Esophagus mucosa (tissue), 1 donor: Measurements from ENCODE around the gene SEMA4D. TPM values are rescaled to one million over a fixed set of nuclear protein-coding genes. Genes with fewer than 3 reads are reported as not detected.
A peak's percentile ranks its signal among the peaks of the same experiment; 100 is the strongest.

Experiments
- ATAC-seq: fragments of 200-7000 bp; cut with Tn5 transposase; one replicate; pipeline ENCODE4 v1.9.1; 2020
- total RNA-seq: library from RNA; stranded (reverse); gene quantifications from one replicate; pipeline ENCODE4 v1.2.4, GENCODE V29; 2023
- donor health status: DM: yes; HTN: yes; CAD: no.

SEMA4D gene
- total RNA-seq, 1 donor from 2014 or later, result 30.4 TPM

DNA sequence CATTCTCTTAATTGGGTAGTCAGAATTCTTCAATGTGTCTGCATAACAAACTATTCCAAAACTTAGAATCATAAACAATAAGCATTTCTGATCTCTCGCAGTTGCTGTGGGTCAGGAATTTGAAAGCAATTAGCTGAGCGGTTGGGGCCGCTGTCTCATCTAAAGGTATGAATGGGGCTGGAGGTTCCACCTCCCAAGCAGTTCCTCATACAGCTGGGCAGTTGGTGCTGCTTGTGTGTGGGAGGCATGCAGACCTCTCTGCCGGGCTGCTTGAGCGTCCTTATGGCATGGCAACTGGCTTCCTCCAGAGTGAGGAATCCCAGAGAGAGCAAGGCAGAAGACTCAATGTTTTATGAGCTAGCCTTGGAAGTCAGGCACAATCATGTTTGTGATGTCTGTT, 30.2 kb upstream of the SEMA4D start:
- ATAC-seq, result peak; percentile 14

DNA sequence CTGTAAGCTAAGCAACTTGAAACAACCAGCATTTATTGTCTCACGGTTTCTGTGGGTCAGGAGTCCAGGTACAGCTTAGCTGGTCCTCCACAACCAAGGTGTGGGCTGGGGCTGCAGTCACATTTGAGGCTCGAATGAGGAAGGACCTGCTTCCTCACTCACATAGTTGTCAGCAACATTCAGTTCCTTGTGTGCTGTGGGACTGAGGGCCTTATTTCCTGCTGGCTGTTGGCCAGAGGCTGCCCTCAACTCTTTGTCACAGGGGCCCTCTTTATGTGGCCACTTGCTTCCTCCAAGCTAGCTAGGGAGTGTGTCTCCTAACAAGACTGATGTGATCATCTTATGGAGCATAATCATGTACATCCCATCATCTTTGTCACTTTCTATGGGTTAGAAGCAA, 29.2 kb upstream of the SEMA4D start:
- peak; percentile 38 for ATAC-seq

DNA sequence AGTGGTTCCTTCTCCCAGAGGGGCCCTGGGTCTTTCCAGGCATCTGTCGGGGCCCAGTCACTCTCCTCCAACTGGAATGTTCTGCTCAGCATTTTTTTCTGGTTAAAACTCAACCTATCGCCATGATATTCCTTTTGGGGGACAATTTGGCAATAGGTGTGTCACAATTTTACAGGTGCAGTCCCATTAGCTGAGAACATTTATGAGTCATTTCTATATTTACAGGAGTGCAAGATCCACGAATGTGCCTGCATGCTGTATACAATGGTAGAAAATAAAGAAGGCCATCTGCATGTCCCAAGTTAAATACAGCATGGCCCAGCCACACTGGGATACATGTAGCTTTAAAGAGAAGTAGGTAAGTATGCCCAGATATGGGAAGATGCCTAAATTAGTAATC, 28.8 kb upstream of the SEMA4D start:
- ATAC-seq, result peak; percentile 18

DNA sequence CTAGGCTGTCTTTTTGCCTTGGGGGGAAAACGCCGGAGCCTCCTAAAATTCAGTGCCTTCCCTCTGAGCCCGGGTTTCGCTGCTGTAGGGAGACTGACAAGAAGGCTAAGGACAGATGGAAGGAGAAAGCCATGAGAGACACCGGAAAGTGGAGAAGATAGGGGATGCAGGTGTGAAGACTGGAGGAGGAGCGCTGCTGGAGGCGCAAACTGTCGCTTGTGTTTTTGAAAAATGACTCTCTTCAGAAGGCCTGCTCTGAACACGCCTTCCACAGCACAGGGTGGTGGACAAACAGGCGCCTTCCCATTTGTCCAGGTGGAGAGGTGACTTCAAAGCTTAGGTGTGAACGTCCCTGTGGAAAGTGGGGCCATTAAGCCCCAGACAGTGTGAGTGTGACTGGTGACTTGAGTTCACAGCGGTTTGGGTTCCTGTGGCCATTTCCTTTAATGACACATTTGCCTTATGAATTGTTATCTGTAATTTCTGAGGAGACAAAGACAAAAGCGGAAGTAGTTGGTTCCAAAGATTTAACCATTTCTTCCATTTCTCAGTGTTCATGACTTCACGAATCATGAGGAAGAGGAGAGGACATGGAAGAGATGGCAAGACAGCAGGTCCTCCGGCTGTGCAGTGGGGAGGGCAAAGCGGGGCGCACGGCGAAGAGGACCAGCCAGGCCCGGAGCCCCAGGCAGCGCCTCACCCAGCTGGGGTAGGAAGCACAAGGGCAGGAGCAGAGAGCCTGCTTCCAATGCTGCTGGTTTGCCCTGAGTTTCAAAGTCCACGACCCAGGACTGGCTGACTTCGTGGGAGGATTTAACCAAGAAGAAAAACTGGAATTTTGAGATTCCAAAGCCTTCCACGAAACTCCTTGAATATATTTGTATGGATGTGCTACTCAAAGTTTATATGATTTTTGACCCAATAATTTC, 27.8 kb upstream of the SEMA4D start:
- ATAC-seq, result no peak

DNA sequence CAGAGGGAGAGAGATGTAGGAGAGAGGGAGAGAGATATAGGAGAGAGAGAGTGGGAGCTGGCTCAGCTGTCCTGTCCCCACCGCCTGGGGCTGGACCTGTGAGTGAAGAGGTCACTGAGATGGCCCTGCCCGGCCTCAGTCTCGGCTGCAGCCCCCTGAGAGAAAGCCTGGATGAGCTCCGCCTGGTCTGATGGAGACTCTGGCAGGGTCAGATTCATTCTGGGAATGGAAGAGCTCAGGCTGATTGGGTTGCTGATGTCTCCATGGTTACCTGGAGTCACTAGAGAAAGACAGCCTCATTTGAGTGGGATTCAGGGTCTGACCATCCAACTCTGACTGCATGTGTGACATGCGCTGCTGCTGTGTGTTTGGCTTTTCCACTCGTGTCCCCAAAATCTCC, 27.1 kb upstream of the SEMA4D start:
- no peak for ATAC-seq

DNA sequence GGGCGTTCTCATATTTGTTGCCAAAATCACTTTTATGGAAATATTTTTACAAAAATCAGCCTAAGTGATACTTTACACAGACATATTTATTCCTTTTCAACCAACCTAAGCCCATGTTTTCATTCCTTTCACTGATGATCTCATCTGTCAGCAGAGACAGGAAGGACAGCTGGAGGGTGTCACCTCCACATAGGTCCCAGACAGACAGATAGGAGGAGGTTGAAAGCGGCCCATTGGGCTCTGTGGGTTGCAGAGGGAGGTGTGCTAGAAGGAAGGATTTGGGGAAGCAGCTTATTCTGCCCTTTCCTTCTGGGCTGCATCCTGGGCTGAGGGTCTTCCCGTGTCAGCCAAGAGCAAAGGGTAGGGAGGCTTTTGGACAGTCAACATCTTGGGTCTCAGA, 26.0 kb upstream of the SEMA4D start:
- ATAC-seq, result no peak

DNA sequence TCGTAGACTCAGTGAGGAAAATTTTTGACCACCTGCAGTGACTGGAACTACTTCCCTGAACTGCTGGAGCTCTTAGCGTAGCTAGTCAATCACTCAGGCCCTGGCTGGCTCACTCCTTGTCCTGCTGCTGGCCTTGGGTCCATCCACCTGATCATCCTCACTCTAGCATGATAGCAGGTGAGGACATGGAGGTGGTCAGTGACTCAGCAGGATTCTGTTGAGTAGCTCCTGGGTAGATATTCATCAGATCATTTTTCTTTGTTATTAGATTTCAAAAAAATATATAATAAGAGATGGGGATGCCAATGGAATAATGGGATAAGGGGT, 25.0 kb upstream of the SEMA4D start:
- ATAC-seq, result no peak

DNA sequence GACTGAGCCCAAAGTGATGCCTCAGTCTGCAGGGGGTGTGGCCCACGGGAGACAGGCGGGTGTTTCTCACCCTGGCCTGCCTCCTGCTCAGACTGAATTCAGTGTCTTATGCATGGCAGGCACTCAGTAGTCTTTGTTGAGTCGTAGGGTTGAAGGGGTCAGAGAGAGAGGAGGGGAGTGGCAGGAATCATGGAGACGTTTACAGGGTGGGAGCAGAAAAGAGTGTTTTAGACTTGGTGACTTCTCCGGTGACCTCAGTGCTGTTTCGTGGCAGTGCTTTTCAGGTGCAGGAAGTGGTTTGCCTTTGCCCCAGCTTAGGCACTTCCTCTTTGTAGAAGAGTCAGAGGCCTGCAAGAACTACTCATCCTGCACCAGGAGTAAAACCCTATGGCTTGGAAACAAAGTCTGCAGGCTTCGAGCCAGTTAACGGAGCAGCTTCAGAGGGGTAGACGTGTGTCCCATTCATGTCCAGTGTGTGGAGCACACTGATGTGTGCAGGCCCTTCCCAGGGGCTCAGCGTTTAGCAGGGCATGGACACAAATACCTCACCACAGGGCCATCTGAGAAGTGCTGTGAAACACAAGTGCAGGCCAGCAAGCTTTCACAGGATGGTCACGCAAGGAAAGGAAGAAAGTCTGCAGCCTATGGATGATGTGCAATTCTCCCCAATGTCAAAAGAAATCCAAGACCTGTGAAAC, 24.5 kb upstream of the SEMA4D start:
- peak; percentile 49 for ATAC-seq

DNA sequence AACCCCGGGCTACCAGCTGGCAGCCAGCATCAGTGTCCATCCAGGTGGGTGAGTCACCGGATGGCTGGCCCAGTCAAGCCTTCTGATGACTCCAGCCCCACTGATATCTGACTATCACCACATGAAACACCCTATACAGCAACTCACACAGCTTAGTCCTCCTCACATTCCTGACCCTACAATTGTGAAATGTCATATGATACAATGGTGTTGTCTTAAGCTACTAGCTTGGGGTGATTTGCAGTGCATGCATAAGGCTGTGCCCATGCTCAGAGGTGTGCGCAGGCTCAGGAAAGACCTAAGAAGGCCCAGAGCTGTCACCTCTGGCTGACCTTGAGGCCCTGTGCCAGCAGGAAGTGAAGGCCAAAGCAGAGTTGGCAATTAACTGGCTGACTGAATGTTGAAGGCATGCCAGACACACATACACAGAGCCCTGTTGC, 21.5 kb upstream of the SEMA4D start:
- ATAC-seq, result peak; percentile 91

DNA sequence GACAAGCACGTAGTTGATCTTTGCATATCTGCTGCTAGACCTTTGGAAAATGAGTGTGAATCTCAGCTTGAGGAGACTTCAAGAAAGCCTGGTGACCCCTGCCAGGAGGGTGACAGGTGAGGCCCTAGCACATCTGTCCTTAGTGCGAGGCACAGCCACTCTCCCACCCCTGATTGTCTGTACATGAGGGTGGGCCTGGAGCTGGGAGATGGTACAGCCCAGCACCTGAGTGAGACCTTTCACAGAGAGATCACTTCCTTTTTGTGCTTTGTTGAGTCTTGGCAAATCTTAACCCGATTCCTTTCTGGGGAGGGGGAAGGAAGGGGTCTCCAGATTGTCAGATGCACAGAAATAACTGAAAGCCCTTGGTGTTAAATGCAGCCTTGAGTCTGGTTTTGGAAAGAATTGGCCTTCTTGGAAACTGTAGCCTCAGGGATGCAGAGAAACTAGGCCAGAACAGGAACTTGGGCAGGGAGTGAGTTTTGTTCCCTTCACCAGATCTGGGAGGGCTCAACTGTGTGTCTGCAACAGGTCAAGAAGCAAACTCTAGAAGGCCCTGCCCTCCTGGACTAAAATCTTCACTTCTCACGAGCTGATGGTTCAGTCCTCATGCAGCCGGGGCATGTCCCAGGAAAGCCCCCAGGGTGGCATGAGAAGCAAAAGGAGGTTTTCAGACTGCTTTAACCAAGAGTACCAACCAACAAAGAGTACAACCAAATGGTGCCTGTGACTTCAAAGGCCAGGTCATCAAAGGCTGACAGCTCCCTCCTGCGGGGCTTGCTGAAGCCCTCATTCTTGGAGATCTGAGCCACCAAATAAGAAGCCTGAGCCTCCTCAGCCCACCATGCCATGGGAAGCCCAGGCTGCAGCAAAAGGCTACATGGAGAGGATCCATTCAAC, 20.8 kb upstream of the SEMA4D start:
- ATAC-seq, result no peak

DNA sequence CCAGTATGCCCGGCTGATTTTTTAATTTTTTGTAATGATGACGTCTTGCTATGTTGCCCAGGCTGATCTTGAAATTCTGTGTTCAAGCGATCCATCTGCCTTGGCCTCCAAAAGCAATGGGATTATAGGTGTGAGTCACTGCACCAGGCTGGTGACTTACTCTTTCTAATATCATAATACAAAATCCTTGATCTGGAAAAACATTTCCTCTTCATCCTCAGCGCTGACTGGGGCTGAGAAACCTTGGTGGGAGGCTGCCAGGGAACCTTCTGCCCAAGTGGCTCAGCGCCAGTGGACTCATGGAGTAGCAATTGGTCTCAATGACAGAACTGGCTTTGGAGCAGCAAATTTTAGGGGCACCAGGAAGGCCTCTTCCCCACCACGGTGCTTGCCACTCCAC, 17.5 kb upstream of the SEMA4D start:
- ATAC-seq, result peak; percentile 39

DNA sequence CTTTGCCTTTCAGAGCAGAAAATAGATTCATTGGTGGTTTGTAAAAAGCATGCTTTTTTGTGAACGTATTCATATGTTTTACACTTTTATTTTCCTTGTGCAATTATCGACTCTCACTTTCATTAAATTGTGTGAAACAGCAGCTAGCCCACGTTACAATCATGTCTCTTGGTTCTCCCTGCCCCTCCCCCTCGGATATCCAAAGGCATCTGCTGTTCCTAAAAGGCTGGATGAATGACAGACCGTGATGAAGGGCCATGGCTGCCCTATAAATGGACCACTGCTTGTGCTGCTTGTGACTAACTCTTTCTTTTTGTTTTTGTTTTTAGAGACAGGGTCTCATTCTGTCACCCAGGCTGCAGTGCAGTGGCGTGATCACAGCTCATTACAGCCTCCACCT, 17.0 kb upstream of the SEMA4D start:
- no peak for ATAC-seq

DNA sequence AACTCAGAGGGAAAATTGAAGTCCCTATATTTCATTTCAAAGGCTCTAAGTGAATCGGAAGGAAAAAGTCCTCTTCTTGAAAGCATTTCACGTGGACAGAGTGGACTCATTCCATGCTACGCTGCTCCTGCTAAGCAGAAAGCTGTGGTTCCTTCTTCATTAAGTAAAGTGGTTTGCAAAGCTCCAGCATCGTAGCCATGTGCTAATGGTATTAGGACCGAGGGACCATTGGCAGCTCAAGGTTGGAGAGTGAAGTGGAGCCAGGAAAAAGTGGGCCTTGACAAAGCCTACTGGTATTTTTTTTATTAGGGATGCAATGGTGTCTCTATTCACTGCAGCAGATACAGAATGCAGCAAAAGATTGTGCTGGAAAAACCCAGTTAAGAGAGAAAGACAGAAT, 16.4 kb upstream of the SEMA4D start:
- ATAC-seq, result no peak

DNA sequence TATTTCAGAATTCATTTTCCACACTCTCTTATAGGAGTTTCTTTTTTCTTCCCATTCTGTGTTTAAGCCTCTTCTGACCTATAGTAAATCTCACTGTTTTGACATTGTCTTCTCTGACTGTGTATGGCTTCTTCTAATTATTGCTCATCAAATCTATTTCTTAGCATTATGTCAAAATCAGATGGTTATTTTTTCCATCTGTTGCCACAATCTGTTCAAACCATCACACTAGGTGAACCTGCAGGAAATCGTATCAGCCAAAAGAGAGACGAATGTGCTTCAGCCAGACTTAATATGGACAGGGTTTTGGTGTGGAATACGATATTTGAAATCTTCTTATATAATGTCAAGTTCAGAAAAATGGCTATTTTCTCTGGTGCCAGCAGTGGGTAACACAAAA, 15.9 kb upstream of the SEMA4D start:
- no peak for ATAC-seq

DNA sequence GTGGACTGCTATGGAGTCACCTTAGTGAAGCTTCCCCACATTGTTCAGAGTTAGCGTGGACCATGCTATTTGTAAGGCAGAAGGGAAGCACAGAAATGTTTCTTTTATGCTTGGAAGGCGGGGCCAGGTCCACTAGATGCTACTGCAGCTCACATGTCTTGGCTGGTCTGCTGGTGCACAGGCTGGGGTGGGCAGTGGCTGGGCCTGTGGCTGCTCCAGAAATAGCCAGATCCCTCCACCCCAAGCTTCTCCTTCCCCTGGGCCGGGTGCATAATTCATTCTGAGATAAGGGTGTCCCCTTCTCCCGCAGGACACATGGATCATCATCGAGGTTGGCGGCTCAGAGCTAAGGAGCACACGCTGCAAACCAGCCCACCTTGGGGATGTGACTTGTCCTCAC, 14.5 kb upstream of the SEMA4D start:
- ATAC-seq, result no peak

DNA sequence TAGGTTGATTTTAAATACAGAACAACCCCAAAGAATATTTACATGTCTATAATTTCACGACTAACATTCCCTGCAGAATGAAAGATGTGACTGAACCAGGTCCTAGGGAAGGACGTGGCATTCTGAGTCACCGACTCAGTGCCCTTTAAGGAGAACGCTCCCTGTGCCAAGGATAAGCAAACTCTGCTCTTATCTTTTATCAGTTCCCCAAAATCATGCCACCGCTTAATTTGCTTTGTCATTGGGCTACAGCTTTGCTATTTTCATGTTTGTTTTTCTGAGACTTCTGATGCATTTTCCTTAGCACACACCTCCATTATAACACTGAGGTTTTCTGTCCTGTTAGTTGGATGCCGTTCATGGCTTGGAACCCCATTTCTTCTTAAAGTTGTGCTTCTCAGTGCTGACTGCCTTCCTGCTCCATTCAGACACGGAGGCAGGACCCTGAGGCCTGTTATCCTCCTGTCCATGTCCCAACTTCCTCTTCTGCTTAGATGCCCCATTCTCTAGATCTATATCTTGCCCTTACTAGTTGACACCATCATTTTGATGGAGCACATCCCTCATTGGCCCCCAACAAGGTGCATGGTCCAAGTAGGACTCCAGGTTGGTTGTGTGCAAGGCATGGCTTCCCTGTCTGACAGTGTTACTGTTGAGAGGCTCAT, 11.2 kb upstream of the SEMA4D start:
- ATAC-seq, result no peak

DNA sequence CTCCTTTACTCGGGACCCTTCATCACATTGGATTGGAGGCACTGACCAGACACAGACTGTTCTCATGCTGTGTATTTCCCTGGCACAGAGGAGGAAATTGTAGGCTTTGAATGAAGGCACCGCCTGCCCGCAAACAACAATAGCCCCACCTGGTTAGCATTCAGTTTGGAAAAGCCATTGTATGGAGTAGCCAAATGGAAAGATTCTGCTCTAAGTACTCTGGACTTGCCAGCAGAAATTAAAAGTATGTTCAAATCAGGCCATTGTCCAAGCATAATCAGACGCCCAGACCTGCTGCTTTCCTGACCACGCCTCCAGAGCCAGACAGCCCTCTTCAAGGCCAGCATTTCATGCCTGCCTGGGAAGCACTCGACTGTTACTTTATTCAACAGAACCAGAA, 8.0 kb upstream of the SEMA4D start:
- no peak for ATAC-seq

DNA sequence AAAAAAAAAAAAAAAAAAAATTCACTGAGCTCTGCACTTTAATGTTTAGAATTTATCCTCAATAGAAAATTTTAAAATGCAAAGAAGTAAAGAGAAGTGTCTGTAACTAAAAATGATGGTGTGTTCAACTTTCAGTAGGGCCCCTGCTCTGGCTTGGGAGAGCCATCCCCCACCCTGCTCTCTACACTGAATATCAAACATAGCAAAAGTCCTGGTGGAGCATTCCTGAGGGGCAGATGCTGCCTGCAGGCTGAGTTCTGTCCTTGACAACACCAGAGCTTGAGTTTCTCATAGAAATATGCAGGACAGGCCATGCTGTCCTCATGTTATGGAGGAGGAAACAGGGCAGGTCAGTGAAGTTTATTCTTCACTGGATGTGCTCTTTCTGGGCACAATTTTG, 7.1 kb upstream of the SEMA4D start:
- no peak for ATAC-seq

DNA sequence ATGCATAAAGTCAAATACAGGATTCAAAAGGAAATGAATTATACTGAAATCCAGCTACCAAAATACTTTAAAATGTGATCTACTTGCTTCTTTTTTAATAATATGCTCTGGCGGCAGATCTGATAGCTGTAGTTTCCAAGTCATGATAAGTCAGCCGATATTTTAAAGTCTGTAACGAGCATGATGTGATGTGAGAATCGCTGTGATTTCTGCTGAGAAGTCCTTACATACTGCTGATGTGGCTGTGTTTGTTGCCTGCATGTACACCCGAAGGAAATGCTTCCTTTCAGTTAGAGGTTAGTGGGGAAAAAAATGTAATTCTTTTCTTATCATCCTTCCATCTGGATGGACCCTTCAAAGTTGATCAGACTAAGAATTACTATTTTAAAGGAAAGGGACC, 4.8 kb upstream of the SEMA4D start:
- ATAC-seq, result no peak

DNA sequence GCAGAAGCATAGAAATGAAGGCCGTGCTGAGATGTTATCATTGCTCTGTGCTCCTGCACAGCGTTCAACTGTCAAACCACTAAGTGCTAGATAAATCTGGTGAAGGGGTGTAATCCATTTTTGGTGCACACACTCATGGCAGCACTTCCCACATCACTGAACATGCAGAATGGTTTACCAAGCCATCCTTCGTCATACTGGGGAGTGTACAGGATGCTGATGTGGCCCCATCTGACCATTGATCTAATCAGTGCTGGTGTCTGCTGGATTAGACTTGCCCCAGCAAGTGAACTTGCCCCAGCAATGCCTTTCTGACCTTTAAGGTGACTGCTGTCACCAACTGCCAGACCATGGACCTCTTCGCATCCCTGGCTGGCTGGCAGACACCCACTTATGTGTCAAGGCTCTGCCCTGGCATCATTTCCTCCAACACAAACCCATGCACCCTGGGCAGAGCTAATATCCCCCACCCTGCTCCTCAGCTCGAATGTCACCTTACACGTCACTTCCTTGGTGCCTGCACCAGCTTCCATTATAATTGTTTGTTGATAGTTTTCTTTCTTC, 4.2 kb upstream of the SEMA4D start:
- ATAC-seq, result no peak

DNA sequence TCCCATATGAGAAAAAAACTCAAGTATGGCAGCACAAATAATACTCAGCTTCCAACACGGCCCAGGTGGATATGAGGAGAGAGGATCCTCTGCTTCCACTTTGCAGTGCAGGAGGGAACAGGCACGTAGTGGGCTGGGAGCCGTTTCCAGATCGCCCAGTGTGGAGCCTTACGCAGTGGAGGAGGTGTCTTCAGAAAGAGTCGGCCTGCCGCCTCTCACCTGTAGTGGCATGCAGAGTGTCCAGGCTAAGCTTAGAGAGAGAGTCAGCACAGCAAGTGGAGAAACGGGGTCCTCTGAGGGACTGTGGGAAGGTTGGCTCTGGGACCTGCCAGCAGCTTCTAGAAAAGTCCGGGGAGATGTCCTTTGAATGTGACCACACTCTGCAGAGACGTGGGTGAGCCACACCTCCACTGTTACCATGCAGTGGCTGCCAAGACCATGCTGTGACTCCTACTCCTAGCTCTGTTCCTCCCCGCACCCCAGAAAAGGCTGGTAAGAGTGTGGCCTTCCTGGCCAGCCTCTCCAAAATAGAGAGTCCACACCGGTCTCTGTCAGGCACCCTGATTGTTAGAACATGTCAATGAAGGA, 3.5 kb upstream of the SEMA4D start:
- ATAC-seq, result no peak

DNA sequence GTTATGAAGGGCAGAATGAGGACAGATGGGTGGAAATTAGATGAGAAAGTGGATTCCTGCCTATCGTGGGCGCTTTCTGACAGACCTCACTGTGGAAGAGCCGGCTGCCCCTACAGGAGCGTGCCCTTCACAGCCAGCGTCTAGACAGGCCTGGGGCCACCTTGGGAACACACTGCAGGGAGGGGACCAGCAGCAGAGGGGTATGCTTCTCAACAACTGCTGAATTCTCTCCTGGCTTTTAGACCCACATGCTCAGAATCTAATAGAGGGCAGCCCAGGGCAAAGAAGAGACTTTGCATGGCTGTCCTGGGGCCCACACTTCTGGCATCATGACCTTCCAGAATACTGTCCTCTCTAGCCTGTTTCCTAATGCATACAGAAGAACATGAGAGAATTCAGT, 2.1 kb upstream of the SEMA4D start:
- ATAC-seq, result no peak
